Duodenal mucosa (tissue), 2 donors: ENCODE results near the gene HSBP1L1.
A peak's percentile ranks its signal among the peaks of the same experiment; 100 is the strongest.
"Not testable (repeated sequence)": the region's sequence is repeated elsewhere in the genome, so short reads cannot be mapped to it uniquely, and the experiment has no call there.

Experiments
- H3K27ac ChIP-seq: one replicate; pipeline ENCODE4 v1.7.0; 2013; ENCODE audit warnings: low read depth, low read length
- H3K27me3 ChIP-seq, 2 donors: one replicate each; pipeline ENCODE4 v1.7.0; 2013; ENCODE audit warnings: low read length in 2 of 2, control low read depth in 1 of 2; ENCODE audit not compliant: insufficient read depth in 2 of 2, control insufficient read depth in 1 of 2
- H3K36me3 ChIP-seq, 2 donors: one replicate each; pipeline ENCODE4 v1.7.0; 2013; ENCODE audit warnings: low read length in 2 of 2, control low read depth in 1 of 2; ENCODE audit not compliant: insufficient read depth in 2 of 2, control insufficient read depth in 1 of 2
- H3K4me1 ChIP-seq, 2 donors: one replicate each; pipeline ENCODE4 v1.7.0; 2013; ENCODE audit warnings: low read length in 2 of 2, control low read depth in 1 of 2; ENCODE audit not compliant: insufficient read depth in 2 of 2, control insufficient read depth in 1 of 2
- H3K4me3 ChIP-seq, 2 donors: one replicate each; pipeline ENCODE4 v1.7.0; 2013; ENCODE audit warnings: low read length in 2 of 2, low read depth in 1 of 2
- H3K9ac ChIP-seq, 2 donors: one replicate each; pipeline ENCODE4 v1.7.0; 2013; ENCODE audit warnings: low read length in 2 of 2, low read depth in 1 of 2
- H3K9me3 ChIP-seq, 2 donors: one replicate each; pipeline ENCODE4 v1.7.0; 2013; ENCODE audit warnings: low read length in 2 of 2, control low read depth in 1 of 2; ENCODE audit not compliant: control insufficient read depth in 1 of 2

The HSBP1L1 gene

DNA sequence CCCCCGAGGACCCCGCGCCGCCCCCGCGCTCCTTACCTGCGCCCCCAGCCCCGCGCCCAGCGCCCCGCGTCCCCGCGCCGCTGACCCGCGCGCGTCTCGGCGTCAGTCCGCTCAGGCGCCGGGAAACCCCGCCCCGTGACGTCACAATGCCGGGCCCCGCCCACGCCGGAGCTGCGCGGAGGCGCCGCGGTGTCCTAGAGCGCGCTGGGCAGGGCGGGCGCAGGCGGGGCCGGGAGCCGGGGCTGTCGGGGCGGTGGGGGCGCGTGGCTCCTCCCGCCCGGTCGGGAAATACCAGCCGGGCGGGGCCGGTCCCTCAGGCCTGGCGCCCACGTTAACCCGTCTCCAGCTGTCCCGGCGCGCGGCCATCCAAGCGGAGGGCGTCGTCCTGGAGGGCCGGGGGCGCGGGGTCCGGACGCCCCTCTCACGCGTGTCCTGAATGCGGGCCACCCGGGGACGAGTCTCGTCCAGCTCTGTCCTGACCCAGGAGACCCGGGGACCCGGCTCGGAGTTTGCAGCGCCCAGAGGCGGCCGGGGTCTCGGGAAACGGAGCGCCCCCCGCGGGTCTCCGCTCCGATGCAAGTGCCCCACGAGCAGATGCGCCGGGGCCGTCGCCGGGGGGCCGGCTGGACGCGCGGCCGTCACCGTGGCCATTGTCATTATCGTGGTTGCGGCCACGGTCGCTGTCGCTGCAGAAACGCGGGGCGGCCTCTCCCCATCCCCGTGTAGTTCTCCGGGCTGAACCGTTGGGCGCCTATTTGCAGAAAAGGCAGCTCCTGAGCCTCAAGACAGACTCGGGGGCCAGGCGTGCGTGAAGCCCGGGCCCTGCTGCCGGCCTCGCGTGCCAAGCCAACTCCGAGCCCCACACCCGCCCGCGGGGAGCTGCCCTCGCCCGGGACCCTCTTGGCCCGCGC is 12.6 kb upstream of the HSBP1L1 start, which contains the start of gene SLC66A2:
Gene SLC66A2, minus strand, starts transcription at position 109 of the 911 bp plus-strand sequence. CDS start 727 bp downstream, outside the sequence.
- H3K4me3 ChIP-seq: peak within 1 kb of the TSS; percentile 73 to 74
- peak within 1 kb of the TSS; percentile 42 for H3K27ac ChIP-seq
- H3K36me3 ChIP-seq: no peaks in the 10 kb centered on the region
- H3K9me3 ChIP-seq: no peaks in the 10 kb centered on the region
- no peaks in the 10 kb centered on the region for H3K27me3 ChIP-seq
- H3K4me1 ChIP-seq: peaks cover 22 to 30% of the 10 kb centered on the region in 2 donors
- H3K9ac ChIP-seq: peak within 1 kb of the TSS; percentile 48 to 69

DNA sequence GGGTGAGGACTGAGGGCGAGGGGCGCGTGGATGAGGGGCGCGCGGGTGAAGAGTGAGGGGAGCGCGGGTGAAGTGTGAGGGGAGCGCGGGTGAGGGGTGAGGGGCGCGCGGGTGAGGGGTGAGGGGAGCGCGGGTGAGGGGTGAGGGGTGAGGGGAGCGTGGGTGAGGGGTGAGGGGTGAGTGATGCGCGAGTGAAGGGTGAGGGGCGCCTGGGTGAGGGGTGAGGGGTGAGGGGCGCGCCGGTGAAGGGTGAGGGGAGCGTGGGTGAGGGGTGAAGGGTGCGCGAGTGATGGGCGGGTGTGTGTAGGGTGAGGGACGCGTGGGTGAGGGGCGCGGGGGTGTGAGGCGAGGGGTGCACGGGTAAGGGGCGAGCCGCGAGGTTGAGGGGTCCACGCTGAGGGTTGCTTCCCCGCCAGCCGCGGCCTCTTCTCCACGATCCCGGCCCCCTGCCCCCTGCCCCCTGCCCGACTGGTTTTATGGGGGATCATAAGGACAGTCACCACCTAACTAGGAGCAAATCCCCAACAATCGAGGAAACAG is 11.9 kb upstream of the HSBP1L1 start:
- peaks cover 22 to 30% of the 10 kb centered on the region in 2 donors for H3K4me1 ChIP-seq
- H3K36me3 ChIP-seq: no peaks in the 10 kb centered on the region
- H3K27ac ChIP-seq: no peak overlapping the region
- H3K4me3 ChIP-seq: peak overlapping the region; percentile 50 to 65
- no peaks in the 10 kb centered on the region for H3K9me3 ChIP-seq
- no peaks in the 10 kb centered on the region for H3K27me3 ChIP-seq
- H3K9ac ChIP-seq: peak overlapping the region in 1 of 2 donors; percentile 18

DNA sequence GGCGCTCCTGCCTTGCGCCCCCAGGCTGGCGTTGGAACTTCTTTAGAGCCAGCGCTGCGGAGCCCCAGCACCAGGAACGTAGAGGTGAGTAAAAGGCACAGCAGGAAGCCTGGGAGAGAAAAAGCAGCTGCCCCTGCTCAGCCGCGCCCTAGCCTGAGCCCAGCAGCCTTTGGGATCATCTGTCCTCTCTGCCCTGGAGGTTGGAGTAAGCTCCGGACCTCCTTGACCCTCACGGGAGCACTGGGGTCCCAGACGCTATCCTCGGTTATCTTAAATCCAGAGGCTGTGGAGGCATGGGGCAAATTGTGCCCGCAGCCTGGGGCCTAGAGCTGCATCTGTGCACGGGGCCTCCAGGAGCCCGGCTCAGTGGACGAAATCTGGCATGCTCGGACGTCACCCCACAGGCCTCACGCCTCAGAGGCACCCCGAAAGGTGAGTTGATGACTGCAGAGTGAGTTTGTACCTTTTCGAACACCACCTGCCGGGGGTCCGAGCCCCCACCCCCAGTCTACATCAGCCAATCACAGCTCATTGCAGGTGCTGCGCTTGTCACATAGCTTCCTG is 11.4 kb upstream of the HSBP1L1 start:
- H3K27ac ChIP-seq: no peak overlapping the region
- no peaks in the 10 kb centered on the region for H3K36me3 ChIP-seq
- no peak overlapping the region for H3K9ac ChIP-seq
- no peaks in the 10 kb centered on the region for H3K27me3 ChIP-seq
- peaks cover 22 to 30% of the 10 kb centered on the region in 2 donors for H3K4me1 ChIP-seq
- H3K9me3 ChIP-seq: no peaks in the 10 kb centered on the region
- no peak overlapping the region for H3K4me3 ChIP-seq

DNA sequence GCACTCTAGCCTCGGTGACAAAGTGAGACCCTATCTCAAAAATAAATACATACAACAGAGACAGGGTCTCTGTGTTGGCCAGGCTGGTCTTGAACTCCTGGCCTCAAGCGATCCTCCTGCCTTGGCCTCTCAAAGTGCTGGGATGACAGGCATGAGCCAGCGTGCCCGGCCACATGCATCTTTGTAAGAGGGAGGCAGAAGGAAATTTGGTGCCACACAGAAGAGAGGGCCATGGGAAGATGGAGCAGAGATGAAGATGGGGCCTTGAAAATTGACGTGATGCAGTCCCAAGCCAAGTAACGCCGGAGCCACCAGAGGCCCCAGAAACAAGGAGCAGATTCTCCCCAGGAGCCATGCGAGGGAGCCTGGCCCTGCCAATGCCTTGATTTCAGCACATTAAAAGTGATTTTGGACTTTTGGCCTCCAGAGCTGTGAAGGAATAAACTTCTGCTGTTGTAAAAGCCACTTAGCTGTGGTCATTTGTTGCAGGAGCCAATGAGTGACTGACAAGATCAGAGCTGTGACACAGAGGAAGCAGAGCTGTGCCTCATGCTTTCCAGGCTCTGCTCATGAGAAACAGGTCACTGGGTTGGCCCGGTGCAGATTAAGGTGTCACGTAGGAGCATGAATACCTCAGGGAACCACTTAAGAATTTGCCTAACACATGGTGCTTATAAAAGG is 10.3 kb upstream of the HSBP1L1 start:
- H3K27me3 ChIP-seq: no peaks in the 10 kb centered on the region
- no peaks in the 10 kb centered on the region for H3K9me3 ChIP-seq
- H3K27ac ChIP-seq: no peak overlapping the region
- H3K9ac ChIP-seq: no peak overlapping the region
- peaks cover 22 to 24% of the 10 kb centered on the region in 2 donors for H3K4me1 ChIP-seq
- H3K4me3 ChIP-seq: no peak overlapping the region
- H3K36me3 ChIP-seq: no peaks in the 10 kb centered on the region

DNA sequence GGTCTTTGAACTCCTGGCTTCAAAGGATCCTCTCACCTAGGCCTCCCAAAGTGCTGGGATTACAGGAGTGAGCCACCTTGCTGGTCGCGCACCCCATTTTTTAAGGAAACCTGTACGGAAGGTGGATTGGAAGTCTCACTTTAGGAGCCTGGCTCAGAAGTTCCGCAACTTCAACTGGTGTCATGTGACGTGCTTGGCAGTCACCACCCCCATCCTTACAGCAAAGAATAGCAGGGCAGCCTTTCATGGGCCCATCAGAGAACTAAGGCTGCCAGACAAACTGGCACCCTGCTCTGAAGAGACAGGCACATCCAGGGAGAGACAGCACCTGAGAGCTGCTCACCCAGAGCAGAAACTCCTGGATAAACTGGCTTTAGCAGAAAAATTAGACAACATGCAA is 9.7 kb upstream of the HSBP1L1 start:
- H3K4me3 ChIP-seq: peak overlapping the region in 1 of 2 donors; percentile 9
- peaks cover 24 to 28% of the 10 kb centered on the region in 2 donors for H3K4me1 ChIP-seq
- H3K36me3 ChIP-seq: no peaks in the 10 kb centered on the region
- H3K9ac ChIP-seq: no peak overlapping the region
- H3K27me3 ChIP-seq: no peaks in the 10 kb centered on the region
- no peaks in the 10 kb centered on the region for H3K9me3 ChIP-seq
- H3K27ac ChIP-seq: no peak overlapping the region

DNA sequence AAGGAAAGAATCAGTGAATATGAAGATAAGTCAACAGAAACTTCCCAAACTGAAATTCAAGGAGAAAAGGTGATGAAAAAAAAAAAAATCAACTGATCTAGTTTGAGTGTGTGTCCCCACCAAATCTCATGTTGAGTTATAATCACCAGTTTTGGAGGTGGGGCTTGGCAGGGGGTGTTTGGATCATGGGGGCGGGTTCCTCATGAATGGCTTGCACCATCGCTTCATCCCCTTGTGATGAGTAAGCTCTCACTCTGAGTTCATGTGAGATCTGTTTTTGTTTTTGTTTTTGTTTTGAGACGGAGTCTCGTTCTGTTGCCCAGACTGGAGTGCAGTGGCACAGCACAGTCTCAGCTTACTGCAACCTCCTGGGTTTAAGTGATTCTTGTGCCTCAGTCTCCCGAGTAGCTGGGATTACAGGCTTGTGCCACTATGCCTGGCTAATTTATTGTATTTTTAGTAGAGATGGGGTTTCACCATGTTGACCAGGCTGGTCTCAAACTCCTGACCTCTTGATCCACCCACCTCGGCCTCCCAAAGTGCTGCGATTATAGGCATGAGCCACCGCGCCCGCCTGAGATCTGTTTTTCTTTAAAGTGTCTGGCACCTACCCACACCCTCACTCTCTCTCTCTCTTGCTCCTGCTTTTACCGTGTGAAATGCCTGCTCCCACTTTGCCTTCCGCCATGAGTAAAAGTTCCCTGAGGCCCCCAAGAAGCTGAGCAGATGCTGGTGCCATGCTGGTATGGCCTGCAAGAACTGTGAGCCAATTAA is 9.0 kb upstream of the HSBP1L1 start:
- H3K9me3 ChIP-seq: no peaks in the 10 kb centered on the region
- peaks cover 24 to 27% of the 10 kb centered on the region in 2 donors for H3K4me1 ChIP-seq
- H3K27ac ChIP-seq: no peak overlapping the region
- H3K36me3 ChIP-seq: no peaks in the 10 kb centered on the region
- no peak overlapping the region for H3K4me3 ChIP-seq
- H3K27me3 ChIP-seq: no peaks in the 10 kb centered on the region
- H3K9ac ChIP-seq: no peak overlapping the region

DNA sequence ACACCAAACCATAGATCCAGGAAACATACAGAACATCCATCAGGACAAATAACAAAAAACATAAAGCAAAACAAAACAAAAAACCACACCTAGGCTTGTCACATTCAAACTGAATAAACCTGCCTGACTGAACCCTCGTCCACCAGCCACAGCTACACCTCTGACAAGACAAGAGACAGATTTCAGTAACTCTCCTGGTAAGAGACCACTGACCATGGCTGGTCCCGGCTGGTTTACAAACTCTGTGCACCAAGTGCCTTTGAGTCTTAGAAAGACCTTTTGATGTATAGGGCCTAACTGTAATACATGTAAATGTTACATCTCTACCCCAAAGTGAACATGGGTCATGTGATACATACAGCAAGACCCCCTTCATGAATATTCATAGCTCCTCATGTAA is 8.2 kb upstream of the HSBP1L1 start:
- Histone ChIP-seq H3K27me3 (no peaks in the 10 kb centered on the region), H3K27ac (no peak overlapping the region), H3K9me3 (no peaks in the 10 kb centered on the region), H3K36me3 (no peaks in the 10 kb centered on the region), H3K4me3 (no peak overlapping the region), H3K9ac (no peak overlapping the region), H3K4me1 (peaks cover 26 to 28% of the 10 kb centered on the region in 2 donors)

DNA sequence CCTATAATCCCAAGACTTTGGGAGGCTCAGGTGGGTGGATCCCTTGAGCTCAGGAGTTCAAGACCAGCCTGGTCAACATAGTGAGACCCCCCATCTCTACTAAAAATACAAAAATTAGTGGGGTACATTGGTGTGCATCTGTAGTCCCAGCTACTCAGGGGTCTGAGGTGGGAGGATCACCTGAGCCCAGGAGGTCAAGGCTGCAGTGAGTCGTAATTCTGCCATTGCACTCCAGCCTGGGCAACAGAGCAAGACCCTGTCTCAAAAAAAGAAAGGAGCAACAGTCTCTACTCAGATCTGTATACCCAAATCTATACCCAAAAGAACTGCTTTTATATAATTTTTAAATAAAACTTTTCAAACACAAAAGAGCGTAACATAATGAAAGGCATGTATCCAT is 5.5 kb upstream of the HSBP1L1 start:
- H3K36me3 ChIP-seq: no peaks in the 10 kb centered on the region
- H3K4me3 ChIP-seq: no peak overlapping the region
- no peaks in the 10 kb centered on the region for H3K27me3 ChIP-seq
- no peak overlapping the region for H3K9ac ChIP-seq
- H3K4me1 ChIP-seq: peaks cover 28 to 37% of the 10 kb centered on the region in 2 donors
- no peaks in the 10 kb centered on the region for H3K9me3 ChIP-seq
- no peak overlapping the region for H3K27ac ChIP-seq

DNA sequence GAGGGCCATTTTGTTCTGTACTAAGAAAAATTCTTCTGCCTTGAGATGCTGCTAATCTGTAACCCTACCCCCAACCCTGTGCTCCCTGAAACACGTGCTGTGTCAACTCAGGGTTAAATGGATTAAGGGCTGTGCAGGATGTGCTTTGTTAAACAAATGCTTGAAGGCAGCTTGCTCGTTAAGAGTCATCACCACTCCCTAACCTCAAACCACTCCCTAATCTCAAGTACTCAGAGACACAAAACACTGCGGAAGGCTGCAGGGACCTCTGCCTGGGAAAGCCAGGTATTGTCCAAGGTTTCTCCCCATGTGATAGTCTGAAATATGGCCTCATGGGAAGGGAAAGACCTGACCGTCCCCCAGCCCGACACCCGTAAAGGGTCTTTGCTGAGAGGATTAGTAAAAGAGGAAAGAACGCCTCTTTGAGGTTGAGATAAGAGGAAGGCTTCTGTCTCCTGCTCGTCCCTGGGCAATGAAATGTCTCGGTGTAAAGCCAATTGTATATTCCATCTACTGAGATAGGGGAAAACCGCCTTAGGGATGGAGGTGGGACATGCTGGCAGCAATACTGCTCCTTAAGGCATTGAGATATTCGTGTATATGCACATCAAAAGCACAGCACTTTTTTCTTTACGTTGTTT is 4.2 kb upstream of the HSBP1L1 start:
- not testable (repeated sequence) for H3K27ac ChIP-seq, H3K36me3 ChIP-seq, H3K9me3 ChIP-seq, H3K27me3 ChIP-seq, H3K9ac ChIP-seq, H3K4me3 ChIP-seq
- peaks cover 20 to 32% of the 10 kb centered on the region in 2 donors for H3K4me1 ChIP-seq
